HG02588 (cell line): ENCODE measurements around the gene USP50.
"Not testable (repeated sequence)": the region's sequence is repeated elsewhere in the genome, so short reads cannot be mapped to it uniquely, and the experiment has no call there.

Source experiments
- ATAC-seq: cut with Tn5 transposase; IDR thresholded peaks from one replicate; pipeline ENCODE4 v1.9.1; 2021; ENCODE audit warnings: mild to moderate bottlenecking, moderate library complexity; ENCODE audit not compliant: unreplicated experiment

Gene USP50

GRCh38 chr15:50546566-50546965 lies at the start of gene USP50:
TSS of gene USP50 (minus strand) at chr15:50546666. CDS start at chr15:50546525, 141 bp downstream.
- ATAC-seq, result no peak

DNA sequence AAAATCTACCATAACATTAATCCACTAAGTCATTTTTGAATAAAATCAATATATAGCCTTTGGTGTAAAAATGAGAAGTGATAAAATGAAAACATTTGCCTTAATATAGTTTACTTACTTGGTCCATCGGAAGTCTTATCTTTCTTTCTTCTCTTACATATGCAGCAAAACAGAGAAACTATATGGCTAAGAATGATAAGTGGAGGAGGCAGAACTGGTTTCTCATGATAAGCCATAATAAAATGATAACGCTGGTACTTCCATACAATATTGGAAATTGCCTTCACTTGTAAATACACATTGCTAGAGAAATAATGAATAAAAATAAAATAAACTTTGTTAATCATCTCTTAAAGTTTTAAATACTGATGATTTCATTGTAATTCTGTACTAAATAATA lies 47.8 kb upstream of the USP50 start:
- ATAC-seq, result no peak

- no peak for ATAC-seq
Measured at GRCh38 chr15:50593761-50594160, 47.3 kb upstream of the USP50 start.

DNA sequence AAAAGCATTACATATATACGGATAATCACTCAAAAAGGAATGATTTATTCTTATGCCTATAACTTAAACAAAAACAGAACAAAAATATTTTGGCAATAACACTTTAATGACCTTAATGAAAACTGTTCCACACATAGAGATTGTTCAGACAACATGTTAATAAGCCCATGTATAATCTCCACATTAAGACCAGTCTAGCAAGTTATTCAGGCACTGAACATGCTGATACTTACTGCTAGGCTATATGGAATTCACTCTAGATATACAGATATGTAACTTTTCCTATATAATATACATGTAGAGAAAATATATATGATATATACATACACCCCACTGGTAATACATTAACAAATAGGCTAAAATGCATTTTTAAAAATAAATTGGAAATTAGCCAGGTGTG lies 43.8 kb upstream of the USP50 start:
- no peak for ATAC-seq

GRCh38 chr15:50577492-50577891 lies 31.0 kb upstream of the USP50 start:
- ATAC-seq, result no peak

DNA sequence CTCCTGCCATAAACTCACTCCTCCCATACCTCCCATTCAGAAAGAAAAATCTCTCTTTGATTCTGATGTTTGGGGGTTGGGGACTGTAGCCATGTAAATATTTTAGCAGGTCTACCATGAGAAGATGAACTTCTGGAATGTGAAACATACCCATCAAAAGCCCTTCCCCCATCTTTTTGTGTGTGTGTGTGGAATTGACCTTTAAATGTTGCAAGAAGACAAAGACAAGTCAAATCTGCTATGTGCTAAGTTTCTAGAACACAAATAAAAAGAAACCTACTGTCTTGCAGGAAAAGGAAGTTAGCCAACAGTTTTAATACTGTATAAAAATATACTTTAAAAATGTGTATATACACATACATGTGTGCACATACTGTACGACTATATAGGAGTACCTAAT lies 29.7 kb upstream of the USP50 start:
- ATAC-seq, result no peak

GRCh38 chr15:50573842-50574241 lies 27.4 kb upstream of the USP50 start:
- not testable (repeated sequence) for ATAC-seq

GRCh38 chr15:50563756-50564155 lies 17.3 kb upstream of the USP50 start:
- ATAC-seq, result no peak

- ATAC-seq, result no peak
Measured at GRCh38 chr15:50562735-50563640, 16.5 kb upstream of the USP50 start.

DNA sequence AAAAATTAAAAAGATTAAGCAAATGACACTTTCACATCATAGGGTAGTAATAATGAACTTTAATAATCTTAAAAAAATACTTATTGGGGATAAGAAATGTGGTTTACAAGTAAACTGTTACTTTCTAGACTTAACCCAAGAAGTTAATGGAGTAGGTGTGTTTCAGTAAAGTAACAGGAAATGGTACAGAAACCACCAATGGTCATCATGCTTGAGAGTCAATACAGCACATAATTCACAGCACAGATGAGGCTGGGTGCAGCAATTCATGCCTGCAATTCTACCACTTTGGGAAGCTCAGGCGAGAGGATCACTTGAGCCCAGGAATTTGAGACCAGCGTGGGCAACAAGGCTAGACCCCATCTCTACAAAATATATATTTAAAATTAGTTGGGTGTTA lies 11.5 kb upstream of the USP50 start:
- ATAC-seq, result no peak

- no peak for ATAC-seq
Measured at GRCh38 chr15:50556642-50557371, 10.3 kb upstream of the USP50 start.

- ATAC-seq, result no peak
Measured at GRCh38 chr15:50552238-50552637, 5.8 kb upstream of the USP50 start.

- no peak for ATAC-seq
Measured at GRCh38 chr15:50549326-50549725, 2.9 kb upstream of the USP50 start.

GRCh38 chr15:50544368-50544767 lies 2.1 kb downstream of the USP50 start:
- no peak for ATAC-seq

DNA sequence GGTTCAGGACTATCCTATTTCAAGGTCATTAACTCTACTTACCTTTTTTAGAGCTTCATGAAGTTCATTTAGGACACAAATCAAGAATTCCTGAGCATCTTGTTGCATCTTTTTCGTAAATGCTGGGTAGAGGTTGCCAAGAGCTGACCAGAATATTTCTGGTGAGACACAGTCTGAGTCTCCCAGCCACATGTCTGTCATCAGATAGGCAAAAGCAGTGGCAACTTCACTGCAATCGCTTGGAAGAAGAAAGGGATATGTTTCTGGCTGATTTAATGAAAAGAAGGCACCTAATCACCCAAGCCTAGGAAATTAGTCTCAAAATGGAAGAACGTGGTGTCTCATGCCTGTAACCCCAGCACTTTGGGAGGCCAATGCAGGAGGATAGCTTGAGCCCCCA lies 2.9 kb downstream of the USP50 start:
- no peak for ATAC-seq

GRCh38 chr15:50542887-50543210 lies 3.6 kb downstream of the USP50 start:
- ATAC-seq, result no peak

GRCh38 chr15:50531766-50532165 lies 14.7 kb downstream of the USP50 start:
- no peak for ATAC-seq

GRCh38 chr15:50531163-50531562 lies 15.3 kb downstream of the USP50 start:
- ATAC-seq, result no peak

- no peak for ATAC-seq
Measured at GRCh38 chr15:50523851-50524251, 22.6 kb downstream of the USP50 start.

DNA sequence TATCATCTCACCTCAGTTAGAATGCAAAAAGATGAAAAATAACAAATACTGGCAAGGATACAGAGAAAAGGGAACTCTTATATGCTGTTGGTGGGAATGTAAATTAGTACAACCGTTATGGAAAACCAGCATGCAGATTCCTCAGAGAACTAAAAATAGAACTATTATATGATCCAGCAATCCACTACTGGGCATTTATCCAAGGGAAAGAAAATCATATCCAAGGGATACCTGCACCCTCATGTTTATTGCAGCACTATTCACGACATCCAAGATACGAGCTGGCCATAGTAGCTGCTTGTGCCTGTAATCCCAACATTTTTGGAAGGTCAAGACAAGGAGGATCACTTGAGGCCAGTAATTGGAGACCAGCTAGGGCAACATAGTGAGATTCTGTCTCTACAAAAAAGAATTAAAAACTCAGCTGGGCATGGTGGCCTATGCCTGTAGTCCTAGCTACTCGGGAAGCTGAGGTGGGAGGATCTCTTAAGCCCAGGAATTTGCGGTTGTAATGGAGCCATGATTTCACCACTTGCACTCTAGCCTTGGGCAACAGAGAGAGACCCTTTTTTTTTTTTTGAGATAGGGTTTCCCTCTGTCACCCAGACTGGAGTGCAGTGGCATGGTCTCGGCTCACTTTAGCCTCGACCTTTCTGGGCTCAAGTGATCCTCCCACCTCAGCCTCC lies 26.6 kb downstream of the USP50 start:
- ATAC-seq, result no peak

DNA sequence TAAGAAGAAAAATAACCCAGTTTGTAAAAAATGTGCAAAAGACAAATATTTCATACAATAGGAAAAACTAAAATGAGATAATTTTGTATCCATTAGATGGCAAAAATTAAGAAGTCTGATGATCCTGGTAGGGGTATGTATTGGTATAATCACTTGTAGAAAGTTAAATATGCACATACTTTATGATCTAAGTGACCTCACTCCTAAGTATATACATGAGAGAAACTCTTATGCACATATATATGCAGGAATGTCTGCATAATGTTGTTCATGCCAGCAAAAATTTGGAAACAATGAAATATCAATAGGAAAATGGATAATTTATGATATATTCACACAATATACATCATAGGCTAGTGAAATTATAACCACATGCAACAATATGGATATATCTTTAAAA lies 33.5 kb downstream of the USP50 start:
- ATAC-seq, result no peak

GRCh38 chr15:50506121-50506520 lies 40.3 kb downstream of the USP50 start:
- no peak for ATAC-seq
